T-helper 2 cell (primary cell): ENCODE data around the gene PCDHGA3.
"Not testable (repeated sequence)": the region's sequence is repeated elsewhere in the genome, so short reads cannot be mapped to it uniquely, and the experiment has no call there.

Experiments used
- DNase-seq, 5 experiments: peaks; one replicate each; pipeline versions ENCODE4 v3.0.0 to v3.0.0-alpha.2; 2012 to 2022
- total RNA-seq, 2 donors: gene quantifications; one replicate each; lab custom pipeline; 2026; lab: John Stamatoyannopoulos, UW

The PCDHGA3 gene
- 0.07 to 0.62 reads per million in 2 donors for total RNA-seq

- DNase-seq = peak in 1 of 5 experiments; percentile 38
Observed at GRCh38 chr5:141343242-141343952, at the start of gene PCDHGA3. Gene PCDHGA3, plus strand, starts transcription at chr5:141343829. Its CDS starts 205 bp downstream, at chr5:141344034.

GRCh38 chr5:141298376-141298775, 45.3 kb upstream of the PCDHGA3 start:
- no peak for DNase-seq

- DNase-seq = no peak
Observed at GRCh38 chr5:141303756-141304155, 39.9 kb upstream of the PCDHGA3 start, which contains the start of gene SLC25A2. Gene SLC25A2, minus strand, starts transcription at chr5:141304049. Its CDS starts 184 bp downstream, at chr5:141303865.

- no peak for DNase-seq
Observed at GRCh38 chr5:141306630-141307029, 37.0 kb upstream of the PCDHGA3 start.

- no peak for DNase-seq
Observed at GRCh38 chr5:141313711-141314110, 29.9 kb upstream of the PCDHGA3 start.

GRCh38 chr5:141316963-141317362, 26.7 kb upstream of the PCDHGA3 start:
- DNase-seq = not testable (repeated sequence)

GRCh38 chr5:141319202-141319601, 24.4 kb upstream of the PCDHGA3 start:
- DNase-seq = no peak

- no peak for DNase-seq
Observed at GRCh38 chr5:141319699-141320098, 23.9 kb upstream of the PCDHGA3 start.

- DNase-seq = peak; percentile 79 to 95 (median 86)
Observed at GRCh38 chr5:141320225-141321169, 23.1 kb upstream of the PCDHGA3 start, which contains the start of gene TAF7. Gene TAF7, minus strand, starts transcription at chr5:141320784. Its CDS starts 740 bp downstream, at chr5:141320044.

- no peak for DNase-seq
Observed at GRCh38 chr5:141322261-141322660, 21.4 kb upstream of the PCDHGA3 start.

- peak; percentile 25 to 76 (median 49) for DNase-seq
Observed at GRCh38 chr5:141326088-141326854, 17.4 kb upstream of the PCDHGA3 start.

GRCh38 chr5:141328231-141328630, 15.4 kb upstream of the PCDHGA3 start:
- DNase-seq = no peak

- peak in 1 of 5 experiments; percentile 41 for DNase-seq
Observed at GRCh38 chr5:141330299-141331080, 13.1 kb upstream of the PCDHGA3 start, which contains the start of gene PCDHGA1. Gene PCDHGA1, plus strand, starts transcription at chr5:141330514.

GRCh38 chr5:141332571-141332970, 11.1 kb upstream of the PCDHGA3 start:
- DNase-seq = not testable (repeated sequence)

- peak in 1 of 5 experiments; percentile 24 for DNase-seq
Observed at GRCh38 chr5:141338538-141339306, 4.9 kb upstream of the PCDHGA3 start, which contains the start of gene PCDHGA2. Gene PCDHGA2, plus strand, starts transcription at chr5:141338760.

- not testable (repeated sequence) for DNase-seq
Observed at GRCh38 chr5:141340781-141341354, 2.8 kb upstream of the PCDHGA3 start.

- DNase-seq = no peak
Observed at GRCh38 chr5:141342773-141343172, 856 bp upstream of the PCDHGA3 start.

GRCh38 chr5:141343953-141344463, 379 bp downstream of the PCDHGA3 start:
- DNase-seq = no peak

- no peak for DNase-seq
Observed at GRCh38 chr5:141345327-141345726, 1.7 kb downstream of the PCDHGA3 start.

GRCh38 chr5:141346017-141346416, 2.4 kb downstream of the PCDHGA3 start:
- DNase-seq = not testable (repeated sequence)
